ENCODE results near the gene USP7.
A peak's percentile ranks its signal among the peaks of the same experiment; 100 is the strongest.
"Not testable (repeated sequence)": the region's sequence is repeated elsewhere in the genome, so short reads cannot be mapped to it uniquely, and the experiment has no call there.

USP7 gene

GRCh38 chr16:8990445-8990844 is 26.7 kb upstream of the USP7 start:
- peaks cover 5% of the 10 kb centered on the region for H3K27me3 Mint-ChIP-seq
- intact Hi-C loops (cut with micrococcal nuclease): no loop called here
- H3K4me1 Mint-ChIP-seq (ENCODE audit: low read depth): no peaks in the 10 kb centered on the region
- H3K36me3 Mint-ChIP-seq (ENCODE audit: low read depth): no peaks in the 10 kb centered on the region
- H3K27ac Mint-ChIP-seq: no peak overlapping the region
- no peak overlapping the region for H3K4me3 Mint-ChIP-seq
- no peaks in the 10 kb centered on the region for H3K9me3 Mint-ChIP-seq

GRCh38 chr16:8989099-8989878 is 25.6 kb upstream of the USP7 start:
- H3K9me3 Mint-ChIP-seq: no peaks in the 10 kb centered on the region
- H3K27ac Mint-ChIP-seq: no peak overlapping the region
- no peaks in the 10 kb centered on the region for H3K4me1 Mint-ChIP-seq (ENCODE audit: low read depth)
- peaks cover 6% of the 10 kb centered on the region for H3K27me3 Mint-ChIP-seq
- intact Hi-C loops (cut with micrococcal nuclease): no loop called here
- H3K36me3 Mint-ChIP-seq (ENCODE audit: low read depth): no peaks in the 10 kb centered on the region
- H3K4me3 Mint-ChIP-seq: no peak overlapping the region

DNA sequence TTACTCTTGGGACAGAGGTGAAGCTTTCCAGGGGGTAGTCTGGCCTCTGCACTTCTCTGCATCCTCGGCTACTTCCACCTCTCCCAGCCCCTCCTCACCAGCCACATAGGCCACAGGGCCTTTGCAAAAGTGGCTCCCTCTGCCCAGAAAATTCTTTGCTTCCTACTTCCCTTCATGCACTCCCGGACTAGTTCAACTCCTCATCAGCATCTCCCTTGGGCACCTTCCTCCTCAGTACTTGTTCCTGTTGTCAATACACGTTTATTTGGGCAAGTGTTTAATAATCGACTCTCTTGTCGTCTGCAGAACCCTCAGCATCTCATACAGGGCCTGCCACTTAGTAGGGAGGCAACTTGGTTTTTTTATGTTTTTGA is 23.1 kb upstream of the USP7 start:
- Mint-ChIP-seq H3K27ac (no peak overlapping the region), H3K4me1 (ENCODE audit: low read depth) (no peaks in the 10 kb centered on the region), H3K4me3 (no peak overlapping the region), H3K9me3 (no peaks in the 10 kb centered on the region), H3K27me3 (peaks cover 9% of the 10 kb centered on the region), H3K36me3 (ENCODE audit: low read depth) (no peaks in the 10 kb centered on the region)
- intact Hi-C loops (cut with micrococcal nuclease): no loop called here

GRCh38 chr16:8986111-8986510 is 22.4 kb upstream of the USP7 start:
- Mint-ChIP-seq H3K27me3 (peaks cover 12% of the 10 kb centered on the region), H3K4me1 (ENCODE audit: low read depth) (no peaks in the 10 kb centered on the region), H3K36me3 (ENCODE audit: low read depth) (no peaks in the 10 kb centered on the region), H3K27ac (no peak overlapping the region), H3K9me3 (no peaks in the 10 kb centered on the region), H3K4me3 (no peak overlapping the region)
- intact Hi-C loops (cut with micrococcal nuclease): no loop called here

DNA sequence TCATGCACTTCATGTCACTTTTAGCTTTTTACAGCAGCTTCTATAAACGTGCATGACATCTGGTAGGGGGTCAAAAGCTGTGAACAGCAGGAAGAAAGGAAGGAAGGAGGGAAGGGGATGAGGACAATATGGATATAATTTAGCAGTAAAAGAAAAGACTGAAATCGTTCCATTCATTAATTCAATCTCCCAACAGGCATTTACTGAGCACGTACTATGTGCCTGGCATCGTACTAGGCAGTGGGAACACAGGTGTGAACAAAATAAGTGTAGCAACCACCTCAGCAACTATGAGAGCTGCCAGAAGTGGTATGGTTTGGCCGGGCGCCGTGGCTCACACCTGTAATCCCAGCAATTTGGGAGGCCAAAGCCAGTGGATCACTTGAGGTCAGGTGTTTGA is 19.1 kb upstream of the USP7 start:
- intact Hi-C loops (cut with micrococcal nuclease): no loop called here
- Mint-ChIP-seq H3K4me3 (no peak overlapping the region), H3K9me3 (no peaks in the 10 kb centered on the region), H3K27me3 (peaks cover 12% of the 10 kb centered on the region), H3K36me3 (ENCODE audit: low read depth) (no peaks in the 10 kb centered on the region), H3K27ac (no peak overlapping the region), H3K4me1 (ENCODE audit: low read depth) (no peaks in the 10 kb centered on the region)

GRCh38 chr16:8981901-8982300 is 18.2 kb upstream of the USP7 start:
- H3K9me3 Mint-ChIP-seq; H3K4me1 Mint-ChIP-seq (ENCODE audit: low read depth); H3K36me3 Mint-ChIP-seq (ENCODE audit: low read depth); intact Hi-C loops (cut with micrococcal nuclease); H3K4me3 Mint-ChIP-seq; H3K27ac Mint-ChIP-seq: not testable (repeated sequence)
- peaks cover 14% of the 10 kb centered on the region for H3K27me3 Mint-ChIP-seq

DNA sequence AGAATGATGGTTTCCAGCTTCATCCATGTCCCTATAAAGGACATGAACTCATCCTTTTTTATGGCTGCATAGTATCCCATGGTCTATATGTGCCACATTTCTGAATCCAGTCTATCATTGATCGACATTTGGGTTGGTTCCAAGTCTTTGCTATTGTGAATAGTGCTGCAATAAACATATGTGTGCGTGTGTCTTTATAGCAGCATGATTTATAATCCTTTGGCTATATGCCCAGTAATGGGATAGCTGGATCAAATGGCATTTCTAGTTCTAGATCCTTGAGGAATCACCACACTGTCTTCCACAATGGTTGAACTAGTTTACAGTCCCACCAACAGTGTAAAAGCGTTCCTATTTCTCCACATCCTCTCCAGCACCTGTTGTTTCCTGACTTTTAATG is 12.5 kb upstream of the USP7 start:
- H3K9me3 Mint-ChIP-seq; H3K27me3 Mint-ChIP-seq; H3K4me3 Mint-ChIP-seq; intact Hi-C loops (cut with micrococcal nuclease); H3K27ac Mint-ChIP-seq; H3K36me3 Mint-ChIP-seq (ENCODE audit: low read depth); H3K4me1 Mint-ChIP-seq (ENCODE audit: low read depth): not testable (repeated sequence)

DNA sequence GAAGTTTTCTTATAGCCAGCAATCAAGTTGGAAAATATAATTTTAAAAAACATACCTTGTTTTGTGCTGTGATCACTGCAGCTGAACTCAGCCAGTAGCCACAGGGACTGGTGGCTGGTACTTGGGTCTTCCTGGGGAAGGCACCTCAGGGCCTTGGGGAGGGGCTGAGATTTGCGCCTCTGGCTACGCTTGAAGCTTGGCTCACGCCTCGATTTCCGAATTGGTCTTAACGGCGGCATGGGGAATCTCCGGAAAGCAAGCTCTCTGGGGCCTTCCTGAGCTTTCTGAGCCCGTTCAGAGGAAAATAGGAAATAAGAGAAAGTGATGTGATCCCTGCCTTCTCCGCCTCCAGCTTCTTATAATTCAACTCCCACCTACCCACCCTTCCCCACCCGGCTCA is 11.3 kb upstream of the USP7 start:
- Mint-ChIP-seq H3K36me3 (ENCODE audit: low read depth) (no peaks in the 10 kb centered on the region), H3K9me3 (no peaks in the 10 kb centered on the region), H3K4me1 (ENCODE audit: low read depth) (peaks cover 4% of the 10 kb centered on the region), H3K27me3 (peaks cover 9% of the 10 kb centered on the region), H3K27ac (no peak overlapping the region), H3K4me3 (no peak overlapping the region)
- intact Hi-C loops (cut with micrococcal nuclease): no loop called here

DNA sequence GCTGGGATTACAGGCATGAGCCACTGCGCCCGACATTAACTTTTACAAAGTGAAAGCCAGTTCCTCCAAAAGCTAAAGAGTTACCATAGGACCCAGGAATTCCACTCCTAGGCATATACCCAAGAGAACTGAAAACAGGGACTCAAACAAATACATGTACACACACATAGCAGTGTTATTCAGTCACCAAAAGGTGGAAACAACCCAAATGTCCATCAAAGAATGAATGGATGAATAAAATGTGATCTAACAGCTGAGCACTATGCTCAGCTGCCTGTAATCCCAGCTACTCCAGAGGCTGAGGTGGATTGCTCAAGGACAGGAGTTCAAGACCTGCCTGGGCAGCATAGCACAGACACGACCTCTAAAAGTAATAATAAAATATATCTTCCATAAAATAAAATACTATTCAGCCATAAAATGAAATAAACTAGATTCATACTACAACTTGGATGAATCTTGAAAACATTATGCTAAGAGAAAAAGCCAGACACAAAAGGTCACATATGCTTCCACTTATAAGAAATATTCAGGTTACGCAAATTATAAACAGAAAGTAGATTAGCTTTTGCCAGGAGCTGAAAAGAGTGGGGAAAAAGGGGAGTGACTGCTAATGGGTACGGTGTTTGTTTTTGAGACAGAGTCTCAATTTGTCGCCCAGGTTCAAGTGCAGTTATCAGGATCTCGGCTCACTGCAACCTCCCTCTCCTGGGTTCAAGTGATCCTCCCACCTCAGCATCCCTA is 9.3 kb upstream of the USP7 start:
- H3K4me3 Mint-ChIP-seq: no peak overlapping the region
- peaks cover 4% of the 10 kb centered on the region for H3K4me1 Mint-ChIP-seq (ENCODE audit: low read depth)
- H3K27me3 Mint-ChIP-seq: peaks cover 9% of the 10 kb centered on the region
- H3K27ac Mint-ChIP-seq: no peak overlapping the region
- no peaks in the 10 kb centered on the region for H3K9me3 Mint-ChIP-seq
- intact Hi-C loops (cut with micrococcal nuclease): no loop called here
- no peaks in the 10 kb centered on the region for H3K36me3 Mint-ChIP-seq (ENCODE audit: low read depth)

- Mint-ChIP-seq H3K27ac (no peak overlapping the region), H3K4me1 (ENCODE audit: low read depth) (peaks cover 15% of the 10 kb centered on the region), H3K27me3 (peaks cover 4% of the 10 kb centered on the region), H3K9me3 (no peaks in the 10 kb centered on the region), H3K36me3 (ENCODE audit: low read depth) (no peaks in the 10 kb centered on the region), H3K4me3 (no peak overlapping the region)
- intact Hi-C loops (cut with micrococcal nuclease): no loop called here
Measured at GRCh38 chr16:8971416-8971815, 7.7 kb upstream of the USP7 start.

GRCh38 chr16:8969202-8969897 is 5.6 kb upstream of the USP7 start:
- H3K27ac Mint-ChIP-seq; intact Hi-C loops (cut with micrococcal nuclease); H3K36me3 Mint-ChIP-seq (ENCODE audit: low read depth); H3K4me3 Mint-ChIP-seq; H3K27me3 Mint-ChIP-seq; H3K9me3 Mint-ChIP-seq: not testable (repeated sequence)
- peaks cover 26% of the 10 kb centered on the region for H3K4me1 Mint-ChIP-seq (ENCODE audit: low read depth)

GRCh38 chr16:8968054-8968453 is 4.3 kb upstream of the USP7 start:
- intact Hi-C loops (cut with micrococcal nuclease); H3K4me3 Mint-ChIP-seq; H3K27me3 Mint-ChIP-seq; H3K36me3 Mint-ChIP-seq (ENCODE audit: low read depth); H3K9me3 Mint-ChIP-seq: not testable (repeated sequence)
- peaks cover 26% of the 10 kb centered on the region for H3K4me1 Mint-ChIP-seq (ENCODE audit: low read depth)
- H3K27ac Mint-ChIP-seq: peak overlapping the region; percentile 93

DNA sequence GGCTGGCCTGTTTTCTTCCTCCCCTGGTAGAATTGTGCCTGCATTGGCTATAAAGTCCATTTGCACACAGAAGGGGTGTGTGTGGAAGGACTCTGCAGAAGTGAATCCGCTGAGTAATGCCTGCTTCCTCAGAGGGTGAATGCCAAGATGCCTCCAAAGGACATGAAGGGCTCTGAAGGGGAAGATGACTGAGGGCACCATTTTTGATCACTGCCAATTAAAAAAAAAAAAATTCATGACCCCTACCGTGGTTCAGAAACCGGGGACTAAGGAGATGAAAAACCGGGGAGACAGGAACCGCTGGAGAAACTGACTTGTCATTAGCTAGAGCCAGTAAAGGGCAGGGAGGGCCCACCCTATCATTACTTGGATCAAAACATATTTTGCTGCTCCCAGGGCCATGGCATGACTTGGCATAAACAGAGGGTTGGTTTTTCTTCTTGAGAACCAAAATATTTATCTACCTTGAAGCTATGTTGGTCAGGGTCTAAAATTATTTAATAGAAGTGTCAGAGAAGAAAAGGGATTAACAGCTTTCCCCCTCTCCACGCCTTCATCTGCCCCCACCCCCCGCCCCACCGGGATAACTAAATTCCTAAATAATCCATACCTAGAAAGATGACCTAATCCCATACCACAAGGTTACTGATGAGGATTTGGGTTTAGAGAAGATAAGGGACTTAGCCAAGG is 3.6 kb upstream of the USP7 start:
- Mint-ChIP-seq H3K9me3 (no peaks in the 10 kb centered on the region), H3K27ac (peak overlapping the region; percentile 93)

DNA sequence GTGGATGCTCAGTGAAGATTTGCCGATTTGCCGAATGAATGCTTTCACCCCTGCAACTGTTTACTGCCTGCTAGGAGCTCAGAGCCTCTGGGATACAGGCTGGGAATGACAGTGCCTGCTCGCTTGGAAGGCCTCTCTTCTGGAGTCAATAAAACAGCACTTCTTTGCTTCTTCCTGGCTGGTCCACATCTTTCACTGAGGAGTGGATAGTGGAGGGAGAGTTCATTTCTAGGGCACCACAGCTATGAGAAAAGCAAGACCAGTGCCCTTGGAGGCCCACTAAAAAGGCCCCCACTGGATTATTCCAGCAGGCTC is 3.1 kb upstream of the USP7 start:
- H3K36me3 Mint-ChIP-seq (ENCODE audit: low read depth): peaks cover 9% of the 10 kb centered on the region
- no peak overlapping the region for H3K4me3 Mint-ChIP-seq

More for the DNA sequence above, 3.6 kb upstream of the USP7 start:
- H3K4me1 Mint-ChIP-seq (ENCODE audit: low read depth): peaks cover 28% of the 10 kb centered on the region
- intact Hi-C loops (cut with micrococcal nuclease): no loop called here
- peak overlapping the region; percentile 13 for H3K4me3 Mint-ChIP-seq
- no peaks in the 10 kb centered on the region for H3K27me3 Mint-ChIP-seq
- peaks cover 4% of the 10 kb centered on the region for H3K36me3 Mint-ChIP-seq (ENCODE audit: low read depth)

More for the DNA sequence above, 3.1 kb upstream of the USP7 start:
- intact Hi-C loops (cut with micrococcal nuclease): no loop called here
- Mint-ChIP-seq H3K4me1 (ENCODE audit: low read depth) (peaks cover 33% of the 10 kb centered on the region), H3K27me3 (no peaks in the 10 kb centered on the region), H3K9me3 (no peaks in the 10 kb centered on the region), H3K27ac (peak overlapping the region; percentile 93)

Measured in dendritic cell treated with granulocyte-macrophage colony-stimulating factor and Interleukin-4, amounts not matched to agents 40 ng/mL and 50 ng/mL, for 4 days (primary cell).